ENCODE data around the gene CCR5.

The CCR5 gene

DNA sequence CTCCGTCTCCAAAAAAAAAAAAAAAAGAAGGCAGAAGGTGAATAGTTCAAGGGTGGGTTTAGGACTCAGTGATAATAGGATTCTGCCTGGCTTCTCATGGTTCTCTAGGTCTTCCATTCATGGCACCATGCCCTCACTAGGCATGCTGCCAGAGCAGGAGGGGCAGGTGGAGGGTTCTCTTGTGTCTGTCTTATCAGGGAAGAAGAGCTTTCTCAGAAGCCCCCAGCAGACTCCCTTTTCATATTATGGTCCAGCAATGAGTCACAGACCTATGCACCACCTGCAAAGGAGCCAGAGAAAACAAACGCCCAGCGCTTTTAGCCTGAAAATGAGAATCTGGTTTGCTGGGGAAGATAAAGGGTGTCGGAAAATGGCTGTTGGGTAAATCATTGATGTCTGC, 13.8 kb upstream of the CCR5 start:
- in situ Hi-C loops (cut with HindIII; ENCODE audit: low sequenced_read_pairs): loop anchor here (25.0 kb wide), 1 partner anchor 270 kb away; no protein-coding TSS in a partner anchor

DNA sequence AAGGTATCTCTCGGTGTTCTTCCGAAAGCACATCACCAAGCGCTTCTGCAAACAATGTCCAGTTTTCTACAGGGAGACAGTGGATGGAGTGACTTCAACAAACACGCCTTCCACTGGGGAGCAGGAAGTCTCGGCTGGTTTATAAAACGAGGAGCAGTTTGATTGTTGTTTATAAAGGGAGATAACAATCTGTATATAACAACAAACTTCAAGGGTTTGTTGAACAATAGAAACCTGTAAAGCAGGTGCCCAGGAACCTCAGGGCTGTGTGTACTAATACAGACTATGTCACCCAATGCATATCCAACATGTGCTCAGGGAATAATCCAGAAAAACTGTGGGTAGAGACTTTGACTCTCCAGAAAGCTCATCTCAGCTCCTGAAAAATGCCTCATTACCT, 12.3 kb upstream of the CCR5 start:
- in situ Hi-C loops (cut with HindIII; ENCODE audit: low sequenced_read_pairs): loop anchor here (25.0 kb wide), 1 partner anchor 271 kb away; no protein-coding TSS in a partner anchor

DNA sequence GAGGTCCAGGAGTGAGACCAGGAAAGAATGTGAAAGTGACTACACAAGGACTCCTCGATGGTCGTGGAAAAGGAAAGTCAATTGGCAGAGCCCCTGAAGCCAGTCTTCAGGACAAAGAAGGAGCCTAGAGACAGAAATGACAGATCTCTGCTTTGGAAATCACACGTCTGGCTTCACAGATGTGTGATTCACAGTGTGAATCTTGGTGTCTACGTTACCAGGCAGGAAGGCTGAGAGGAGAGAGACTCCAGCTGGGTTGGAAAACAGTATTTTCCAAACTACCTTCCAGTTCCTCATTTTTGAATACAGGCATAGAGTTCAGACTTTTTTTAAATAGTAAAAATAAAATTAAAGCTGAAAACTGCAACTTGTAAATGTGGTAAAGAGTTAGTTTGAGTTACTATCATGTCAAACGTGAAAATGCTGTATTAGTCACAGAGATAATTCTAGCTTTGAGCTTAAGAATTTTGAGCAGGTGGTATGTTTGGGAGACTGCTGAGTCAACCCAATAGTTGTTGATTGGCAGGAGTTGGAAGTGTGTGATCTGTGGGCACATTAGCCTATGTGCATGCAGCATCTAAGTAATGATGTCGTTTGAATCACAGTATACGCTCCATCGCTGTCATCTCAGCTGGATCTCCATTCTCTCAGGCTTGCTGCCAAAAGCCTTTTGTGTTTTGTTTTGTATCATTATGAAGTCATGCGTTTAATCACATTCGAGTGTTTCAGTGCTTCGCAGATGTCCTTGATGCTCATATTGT, 10.8 kb upstream of the CCR5 start:
- in situ Hi-C loops (cut with HindIII; ENCODE audit: low sequenced_read_pairs): loop anchor here (25.0 kb wide), 1 partner anchor 273 kb away; no protein-coding TSS in a partner anchor

DNA sequence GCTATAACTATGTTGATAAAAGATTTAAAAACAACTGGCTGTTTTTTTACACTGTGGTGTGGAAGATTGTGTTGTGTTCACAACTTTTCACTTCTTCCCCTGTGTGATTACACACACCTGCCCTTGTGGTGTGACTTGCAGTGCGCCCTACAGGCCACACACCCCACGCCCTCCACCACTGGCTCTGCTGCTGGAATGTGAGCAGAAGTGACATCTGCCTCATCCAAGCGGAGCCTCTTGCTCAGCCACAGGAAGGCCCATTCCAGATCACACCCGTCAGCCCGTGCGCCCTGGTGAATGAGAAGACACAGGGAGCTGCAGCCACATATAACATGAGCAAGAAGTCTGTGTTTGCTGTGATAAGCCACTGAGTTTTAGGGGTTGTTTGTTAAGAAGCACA, 9.8 kb upstream of the CCR5 start:
- in situ Hi-C loops (cut with HindIII; ENCODE audit: low sequenced_read_pairs): loop anchor here (25.0 kb wide), 1 partner anchor 274 kb away; no protein-coding TSS in a partner anchor

DNA sequence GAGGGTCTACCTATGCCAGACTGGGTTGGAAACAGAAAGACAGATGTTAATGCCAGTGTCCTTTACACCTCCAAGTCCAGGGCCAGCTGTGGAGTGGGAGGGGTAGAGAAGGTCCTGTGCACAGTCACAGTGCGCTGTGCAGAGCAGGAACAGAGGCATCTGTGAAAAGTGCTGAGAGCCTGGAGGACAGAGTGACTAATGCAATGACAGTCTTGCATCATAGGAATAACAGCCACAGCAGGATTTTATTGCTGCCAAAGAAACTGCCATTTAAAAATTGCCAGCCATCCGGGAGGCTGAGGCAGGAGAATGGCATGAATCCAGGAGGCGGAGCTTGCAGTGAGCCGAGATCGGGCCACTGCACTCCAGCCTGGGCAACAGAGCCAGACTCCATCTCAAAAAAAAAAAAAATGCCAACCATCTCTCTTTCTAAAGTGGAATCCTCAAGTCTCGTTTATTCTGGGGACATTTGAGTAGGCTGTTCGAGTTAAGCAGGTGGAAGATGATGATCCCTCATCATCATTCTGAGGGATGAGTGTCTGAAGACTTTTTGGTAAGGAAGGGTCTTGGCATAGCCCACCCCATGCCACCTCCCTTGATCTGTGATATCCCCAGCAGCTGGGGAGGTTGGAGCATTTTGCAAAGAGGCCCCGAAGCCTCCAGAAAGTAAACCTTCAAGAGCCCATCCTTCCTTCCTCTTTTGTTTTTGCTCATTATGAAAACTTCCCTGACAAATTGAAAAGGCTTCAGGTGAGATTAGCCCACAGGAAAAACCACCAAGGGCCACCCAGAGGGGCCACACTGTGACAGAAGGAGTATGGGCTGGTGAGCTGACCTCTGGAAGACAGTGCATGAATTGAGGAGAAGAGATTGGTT, 9.1 kb upstream of the CCR5 start:
- in situ Hi-C loops (cut with HindIII; ENCODE audit: low sequenced_read_pairs): loop anchor here (25.0 kb wide), 1 partner anchor 274 kb away; no protein-coding TSS in a partner anchor

DNA sequence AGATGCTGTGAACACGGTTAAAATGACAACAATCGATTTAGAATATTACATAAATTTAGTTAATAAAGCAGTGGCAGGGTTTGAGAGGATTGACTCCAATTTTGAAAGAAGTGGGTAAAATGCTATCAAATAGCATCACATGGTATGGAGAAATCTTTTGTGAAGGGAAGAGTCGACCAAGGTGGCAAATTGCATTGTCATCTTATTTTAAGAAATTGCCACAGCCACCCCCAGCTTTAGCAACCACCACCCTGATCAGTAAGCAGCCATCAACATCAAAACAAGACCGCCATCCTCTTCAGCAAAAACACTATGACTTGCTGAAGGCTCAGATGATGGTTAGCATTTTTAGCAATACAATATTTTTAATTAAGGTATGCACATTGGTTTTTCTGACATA, 5.7 kb upstream of the CCR5 start:
- in situ Hi-C loops (cut with HindIII; ENCODE audit: low sequenced_read_pairs): loop anchor here (25.0 kb wide), 1 partner anchor 278 kb away; no protein-coding TSS in a partner anchor

DNA sequence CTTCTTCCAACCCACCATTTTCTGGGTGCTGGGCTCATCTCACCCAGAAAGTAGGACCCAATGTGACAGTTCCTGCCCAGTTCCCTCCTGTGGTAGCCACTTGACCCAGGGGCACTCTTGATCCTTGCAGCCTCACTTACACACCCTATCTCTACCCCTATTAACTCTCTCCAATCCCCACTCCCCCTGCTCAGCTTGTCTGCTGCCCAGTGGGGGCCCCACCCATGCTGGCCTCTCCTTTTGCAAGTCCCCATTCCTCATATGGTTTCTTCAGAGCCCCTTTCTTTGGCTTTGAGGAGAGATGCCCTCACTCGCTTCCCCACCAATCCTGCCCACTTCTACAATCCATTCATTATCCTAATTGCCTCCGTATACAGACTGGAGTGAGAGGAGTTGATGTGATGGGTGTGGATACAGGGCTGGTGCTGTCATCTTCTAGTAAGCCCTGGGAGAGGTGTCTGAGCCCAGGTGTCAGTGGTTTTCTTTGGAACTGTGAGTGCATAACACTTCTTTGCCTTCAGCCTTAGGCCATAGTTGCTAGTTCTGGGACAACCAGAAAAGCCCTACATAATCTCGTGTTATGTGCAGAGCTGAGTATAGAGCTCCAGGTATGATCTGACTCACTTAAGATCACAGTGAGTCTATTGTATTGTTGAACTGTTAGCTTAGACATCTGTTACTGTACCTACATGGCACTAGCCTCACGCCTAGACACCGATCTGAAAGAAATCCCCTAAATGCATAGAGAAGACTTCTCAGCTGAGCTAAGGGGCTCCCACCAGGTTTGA, 4.8 kb upstream of the CCR5 start:
- in situ Hi-C loops (cut with HindIII; ENCODE audit: low sequenced_read_pairs): loop anchor here (25.0 kb wide), 1 partner anchor 279 kb away; no protein-coding TSS in a partner anchor

DNA sequence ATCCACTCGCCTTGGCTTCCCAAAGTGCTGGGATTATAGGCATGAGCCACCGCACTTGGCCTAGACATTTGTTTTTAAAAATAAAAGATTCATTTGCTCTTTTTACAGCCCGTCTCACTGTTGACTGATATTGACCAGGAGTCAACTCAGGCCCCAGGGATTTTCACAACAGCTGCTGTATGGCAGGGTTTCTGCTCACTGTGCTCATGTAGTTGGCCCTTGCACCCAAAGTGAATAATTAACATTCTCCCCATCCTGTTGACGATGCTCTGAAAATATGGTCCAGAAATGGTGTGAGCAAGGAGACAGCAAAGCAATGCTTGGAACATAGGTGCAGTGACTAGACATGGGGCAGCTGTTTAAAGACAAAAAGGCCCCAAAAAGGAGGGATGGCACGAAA, 2.9 kb upstream of the CCR5 start:
- in situ Hi-C loops (cut with HindIII; ENCODE audit: low sequenced_read_pairs): loop anchor here (25.0 kb wide), 1 partner anchor 281 kb away; no protein-coding TSS in a partner anchor

DNA sequence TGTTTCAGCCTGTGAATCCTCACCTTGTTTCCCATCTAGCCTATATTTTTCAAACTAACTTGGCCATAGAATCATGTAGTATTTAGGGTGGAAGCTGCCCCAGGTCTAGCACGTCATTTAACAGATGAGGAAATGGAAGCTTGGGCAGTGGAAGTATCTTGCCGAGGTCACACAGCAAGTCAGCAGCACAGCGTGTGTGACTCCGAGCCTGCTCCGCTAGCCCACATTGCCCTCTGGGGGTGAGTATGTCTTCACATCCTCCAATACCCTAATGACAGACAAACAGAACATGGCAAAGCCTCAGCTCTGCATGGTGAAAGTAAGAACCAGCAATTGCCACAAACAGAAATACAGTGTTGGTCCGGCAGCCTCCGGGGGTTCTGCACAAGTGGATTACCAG, 2.2 kb upstream of the CCR5 start:
- in situ Hi-C loops (cut with HindIII; ENCODE audit: low sequenced_read_pairs): loop anchor here (25.0 kb wide), 1 partner anchor 281 kb away; no protein-coding TSS in a partner anchor

DNA sequence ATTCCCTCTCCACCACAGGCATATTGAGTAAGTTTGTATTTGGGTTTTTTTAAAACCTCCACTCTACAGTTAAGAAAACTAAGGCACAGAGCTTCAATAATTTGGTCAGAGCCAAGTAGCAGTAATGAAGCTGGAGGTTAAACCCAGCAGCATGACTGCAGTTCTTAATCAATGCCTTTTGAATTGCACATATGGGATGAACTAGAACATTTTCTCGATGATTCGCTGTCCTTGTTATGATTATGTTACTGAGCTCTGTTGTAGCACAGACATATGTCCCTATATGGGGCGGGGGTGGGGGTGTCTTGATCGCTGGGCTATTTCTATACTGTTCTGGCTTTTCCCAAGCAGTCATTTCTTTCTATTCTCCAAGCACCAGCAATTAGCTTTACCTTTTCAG, 1.6 kb upstream of the CCR5 start:
- in situ Hi-C loops (cut with HindIII; ENCODE audit: low sequenced_read_pairs): loop anchor here (25.0 kb wide), 1 partner anchor 282 kb away; no protein-coding TSS in a partner anchor

DNA sequence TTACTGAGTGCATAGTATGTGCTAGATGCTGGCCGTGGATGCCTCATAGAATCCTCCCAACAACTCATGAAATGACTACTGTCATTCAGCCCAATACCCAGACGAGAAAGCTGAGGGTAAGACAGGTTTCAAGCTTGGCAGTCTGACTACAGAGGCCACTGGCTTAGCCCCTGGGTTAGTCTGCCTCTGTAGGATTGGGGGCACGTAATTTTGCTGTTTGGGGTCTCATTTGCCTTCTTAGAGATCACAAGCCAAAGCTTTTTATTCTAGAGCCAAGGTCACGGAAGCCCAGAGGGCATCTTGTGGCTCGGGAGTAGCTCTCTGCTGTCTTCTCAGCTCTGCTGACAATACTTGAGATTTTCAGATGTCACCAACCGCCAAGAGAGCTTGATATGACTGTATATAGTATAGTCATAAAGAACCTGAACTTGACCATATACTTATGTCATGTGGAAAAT, 1.0 kb upstream of the CCR5 start:
- in situ Hi-C loops (cut with HindIII; ENCODE audit: low sequenced_read_pairs): loop anchor here (25.0 kb wide), 1 partner anchor 282 kb away; no protein-coding TSS in a partner anchor

DNA sequence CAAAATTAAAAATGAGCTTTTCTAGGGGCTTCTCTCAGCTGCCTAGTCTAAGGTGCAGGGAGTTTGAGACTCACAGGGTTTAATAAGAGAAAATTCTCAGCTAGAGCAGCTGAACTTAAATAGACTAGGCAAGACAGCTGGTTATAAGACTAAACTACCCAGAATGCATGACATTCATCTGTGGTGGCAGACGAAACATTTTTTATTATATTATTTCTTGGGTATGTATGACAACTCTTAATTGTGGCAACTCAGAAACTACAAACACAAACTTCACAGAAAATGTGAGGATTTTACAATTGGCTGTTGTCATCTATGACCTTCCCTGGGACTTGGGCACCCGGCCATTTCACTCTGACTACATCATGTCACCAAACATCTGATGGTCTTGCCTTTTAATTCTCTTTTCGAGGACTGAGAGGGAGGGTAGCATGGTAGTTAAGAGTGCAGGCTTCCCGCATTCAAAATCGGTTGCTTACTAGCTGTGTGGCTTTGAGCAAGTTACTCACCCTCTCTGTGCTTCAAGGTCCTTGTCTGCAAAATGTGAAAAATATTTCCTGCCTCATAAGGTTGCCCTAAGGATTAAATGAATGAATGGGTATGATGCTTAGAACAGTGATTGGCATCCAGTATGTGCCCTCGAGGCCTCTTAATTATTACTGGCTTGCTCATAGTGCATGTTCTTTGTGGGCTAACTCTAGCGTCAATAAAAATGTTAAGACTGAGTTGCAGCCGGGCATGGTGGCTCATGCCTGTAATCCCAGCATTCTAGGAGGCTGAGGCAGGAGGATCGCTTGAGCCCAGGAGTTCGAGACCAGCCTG, 984 bp downstream of the CCR5 start:
- in situ Hi-C loops (cut with HindIII; ENCODE audit: low sequenced_read_pairs): loop anchor here (25.0 kb wide), 1 partner anchor 284 kb away; no protein-coding TSS in a partner anchor

DNA sequence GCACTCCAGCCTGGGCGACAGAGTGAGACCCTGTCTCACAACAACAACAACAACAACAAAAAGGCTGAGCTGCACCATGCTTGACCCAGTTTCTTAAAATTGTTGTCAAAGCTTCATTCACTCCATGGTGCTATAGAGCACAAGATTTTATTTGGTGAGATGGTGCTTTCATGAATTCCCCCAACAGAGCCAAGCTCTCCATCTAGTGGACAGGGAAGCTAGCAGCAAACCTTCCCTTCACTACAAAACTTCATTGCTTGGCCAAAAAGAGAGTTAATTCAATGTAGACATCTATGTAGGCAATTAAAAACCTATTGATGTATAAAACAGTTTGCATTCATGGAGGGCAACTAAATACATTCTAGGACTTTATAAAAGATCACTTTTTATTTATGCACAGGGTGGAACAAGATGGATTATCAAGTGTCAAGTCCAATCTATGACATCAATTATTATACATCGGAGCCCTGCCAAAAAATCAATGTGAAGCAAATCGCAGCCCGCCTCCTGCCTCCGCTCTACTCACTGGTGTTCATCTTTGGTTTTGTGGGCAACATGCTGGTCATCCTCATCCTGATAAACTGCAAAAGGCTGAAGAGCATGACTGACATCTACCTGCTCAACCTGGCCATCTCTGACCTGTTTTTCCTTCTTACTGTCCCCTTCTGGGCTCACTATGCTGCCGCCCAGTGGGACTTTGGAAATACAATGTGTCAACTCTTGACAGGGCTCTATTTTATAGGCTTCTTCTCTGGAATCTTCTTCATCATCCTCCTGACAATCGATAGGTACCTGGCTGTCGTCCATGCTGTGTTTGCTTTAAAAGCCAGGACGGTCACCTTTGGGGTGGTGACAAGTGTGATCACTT, 2.0 kb downstream of the CCR5 start:
- in situ Hi-C loops (cut with HindIII; ENCODE audit: low sequenced_read_pairs): loop anchor here (25.0 kb wide), 1 partner anchor 285 kb away; no protein-coding TSS in a partner anchor

DNA sequence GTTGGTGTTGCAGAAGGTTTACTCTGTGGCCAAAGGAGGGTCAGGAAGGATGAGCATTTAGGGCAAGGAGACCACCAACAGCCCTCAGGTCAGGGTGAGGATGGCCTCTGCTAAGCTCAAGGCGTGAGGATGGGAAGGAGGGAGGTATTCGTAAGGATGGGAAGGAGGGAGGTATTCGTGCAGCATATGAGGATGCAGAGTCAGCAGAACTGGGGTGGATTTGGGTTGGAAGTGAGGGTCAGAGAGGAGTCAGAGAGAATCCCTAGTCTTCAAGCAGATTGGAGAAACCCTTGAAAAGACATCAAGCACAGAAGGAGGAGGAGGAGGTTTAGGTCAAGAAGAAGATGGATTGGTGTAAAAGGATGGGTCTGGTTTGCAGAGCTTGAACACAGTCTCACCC, 4.0 kb downstream of the CCR5 start:
- in situ Hi-C loops (cut with HindIII; ENCODE audit: low sequenced_read_pairs): loop anchor here (25.0 kb wide), 1 partner anchor 287 kb away; no protein-coding TSS in a partner anchor

DNA sequence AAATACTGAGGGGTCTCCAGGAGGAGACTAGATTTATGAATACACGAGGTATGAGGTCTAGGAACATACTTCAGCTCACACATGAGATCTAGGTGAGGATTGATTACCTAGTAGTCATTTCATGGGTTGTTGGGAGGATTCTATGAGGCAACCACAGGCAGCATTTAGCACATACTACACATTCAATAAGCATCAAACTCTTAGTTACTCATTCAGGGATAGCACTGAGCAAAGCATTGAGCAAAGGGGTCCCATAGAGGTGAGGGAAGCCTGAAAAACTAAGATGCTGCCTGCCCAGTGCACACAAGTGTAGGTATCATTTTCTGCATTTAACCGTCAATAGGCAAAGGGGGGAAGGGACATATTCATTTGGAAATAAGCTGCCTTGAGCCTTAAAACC, 4.5 kb downstream of the CCR5 start:
- in situ Hi-C loops (cut with HindIII; ENCODE audit: low sequenced_read_pairs): no loop called here

DNA sequence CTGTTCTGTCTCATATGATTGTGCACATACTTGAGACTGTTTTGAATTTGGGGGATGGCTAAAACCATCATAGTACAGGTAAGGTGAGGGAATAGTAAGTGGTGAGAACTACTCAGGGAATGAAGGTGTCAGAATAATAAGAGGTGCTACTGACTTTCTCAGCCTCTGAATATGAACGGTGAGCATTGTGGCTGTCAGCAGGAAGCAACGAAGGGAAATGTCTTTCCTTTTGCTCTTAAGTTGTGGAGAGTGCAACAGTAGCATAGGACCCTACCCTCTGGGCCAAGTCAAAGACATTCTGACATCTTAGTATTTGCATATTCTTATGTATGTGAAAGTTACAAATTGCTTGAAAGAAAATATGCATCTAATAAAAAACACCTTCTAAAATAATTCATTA, 5.1 kb downstream of the CCR5 start:
- in situ Hi-C loops (cut with HindIII; ENCODE audit: low sequenced_read_pairs): no loop called here

DNA sequence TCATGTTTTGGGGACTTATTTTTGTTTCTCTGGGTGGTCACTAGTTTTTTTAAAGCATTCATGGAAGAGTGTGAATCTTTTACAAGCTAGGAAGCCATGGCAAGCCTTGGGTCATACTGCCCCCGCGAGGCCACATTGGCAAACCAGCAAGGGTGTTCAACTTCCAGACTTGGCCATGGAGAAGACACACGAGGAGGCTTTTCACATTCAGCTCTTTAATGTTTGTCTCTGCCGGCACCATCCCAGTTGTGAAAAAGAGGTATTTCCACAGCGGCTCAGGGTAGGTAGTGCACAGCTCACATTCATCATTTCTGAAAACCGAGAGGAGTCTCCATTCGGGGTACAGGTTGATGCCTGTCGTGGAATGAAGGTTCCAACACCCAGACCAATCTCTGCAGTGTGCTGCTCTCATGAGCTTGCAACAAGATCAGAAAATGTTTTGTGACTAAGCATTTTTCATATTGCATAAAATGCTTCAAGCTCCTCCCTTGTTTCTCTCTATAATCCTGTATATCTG, 7.7 kb downstream of the CCR5 start:
- in situ Hi-C loops (cut with HindIII; ENCODE audit: low sequenced_read_pairs): no loop called here

All from endothelial cell of hepatic sinusoid (primary cell).